ENCODE results near the gene SLC30A4.
A peak's percentile ranks its signal among the peaks of the same experiment; 100 is the strongest.
"Not testable (repeated sequence)": the region's sequence is repeated elsewhere in the genome, so short reads cannot be mapped to it uniquely, and the experiment has no call there.

SLC30A4 gene

GRCh38 chr15:45522328-45523165, at the start of gene SLC30A4:
Gene SLC30A4 (minus strand): TSS chr15:45522755. CDS start chr15:45522354, 401 bp downstream.
- peak; percentile 79 for DNase-seq (ENCODE audit: low spot score)

GRCh38 chr15:45555934-45556608, 33.5 kb upstream of the SLC30A4 start:
- DNase-seq (ENCODE audit: low spot score), result no peak

- DNase-seq (ENCODE audit: low spot score), result no peak
Measured at GRCh38 chr15:45551676-45552075, 29.1 kb upstream of the SLC30A4 start.

GRCh38 chr15:45550436-45550835, 27.9 kb upstream of the SLC30A4 start:
- DNase-seq (ENCODE audit: low spot score), result no peak

GRCh38 chr15:45549541-45550220, 27.1 kb upstream of the SLC30A4 start:
- DNase-seq (ENCODE audit: low spot score), result no peak

GRCh38 chr15:45548753-45549520, 26.4 kb upstream of the SLC30A4 start:
- DNase-seq (ENCODE audit: low spot score), result no peak

- no peak for DNase-seq (ENCODE audit: low spot score)
Measured at GRCh38 chr15:45546789-45547188, 24.2 kb upstream of the SLC30A4 start.

- DNase-seq (ENCODE audit: low spot score), result no peak
Measured at GRCh38 chr15:45544266-45545023, 21.9 kb upstream of the SLC30A4 start.

- no peak for DNase-seq (ENCODE audit: low spot score)
Measured at GRCh38 chr15:45543051-45543450, 20.5 kb upstream of the SLC30A4 start.

- no peak for DNase-seq (ENCODE audit: low spot score)
Measured at GRCh38 chr15:45540531-45540930, 18.0 kb upstream of the SLC30A4 start.

- no peak for DNase-seq (ENCODE audit: low spot score)
Measured at GRCh38 chr15:45539680-45540079, 17.1 kb upstream of the SLC30A4 start.

- no peak for DNase-seq (ENCODE audit: low spot score)
Measured at GRCh38 chr15:45536934-45537333, 14.4 kb upstream of the SLC30A4 start.

- DNase-seq (ENCODE audit: low spot score), result no peak
Measured at GRCh38 chr15:45535486-45536042, 13.0 kb upstream of the SLC30A4 start.

- no peak for DNase-seq (ENCODE audit: low spot score)
Measured at GRCh38 chr15:45534821-45535220, 12.3 kb upstream of the SLC30A4 start.

- not testable (repeated sequence) for DNase-seq (ENCODE audit: low spot score)
Measured at GRCh38 chr15:45532892-45533291, 10.3 kb upstream of the SLC30A4 start.

GRCh38 chr15:45529613-45530012, 7.1 kb upstream of the SLC30A4 start:
- no peak for DNase-seq (ENCODE audit: low spot score)

GRCh38 chr15:45527086-45527485, 4.5 kb upstream of the SLC30A4 start:
- no peak for DNase-seq (ENCODE audit: low spot score)

GRCh38 chr15:45523166-45523460, 558 bp upstream of the SLC30A4 start:
- DNase-seq (ENCODE audit: low spot score), result no peak

- no peak for DNase-seq (ENCODE audit: low spot score)
Measured at GRCh38 chr15:45521596-45522327, 793 bp downstream of the SLC30A4 start.

GRCh38 chr15:45510758-45511280, 11.7 kb downstream of the SLC30A4 start:
- no peak for DNase-seq (ENCODE audit: low spot score)

Data from ecto neural progenitor cell (in vitro differentiated cells).